NCI-H146 treated with DMSO at 0.1 percent for 48 hours (cell line): ENCODE results near the gene SDSL.

ENCODE experiments used
- DNase-seq: peaks from one replicate; lab custom pipeline; 2025; ENCODE audit not compliant: unreplicated experiment; lab: John Stamatoyannopoulos, UW

SDSL gene

GRCh38 chr12:113422030-113422885, at the start of gene SDSL:
SDSL (plus strand) TSS chr12:113422380; CDS start chr12:113427983, 5,603 bp downstream.
- peak; percentile 42 for DNase-seq

- DNase-seq = no peak
These were observed 48.7 kb upstream of the SDSL start for GRCh38 chr12:113373440-113373839.

GRCh38 chr12:113373969-113374368, 48.2 kb upstream of the SDSL start:
- no peak for DNase-seq

GRCh38 chr12:113374823-113375428, 47.3 kb upstream of the SDSL start:
- DNase-seq = no peak

GRCh38 chr12:113378291-113378690, 43.9 kb upstream of the SDSL start:
- no peak for DNase-seq

GRCh38 chr12:113381220-113381619, 41.0 kb upstream of the SDSL start:
- no peak for DNase-seq

GRCh38 chr12:113382206-113382605, 40.0 kb upstream of the SDSL start:
- no peak for DNase-seq

GRCh38 chr12:113384778-113385177, 37.4 kb upstream of the SDSL start:
- no peak for DNase-seq

GRCh38 chr12:113385282-113385882, 36.8 kb upstream of the SDSL start:
- no peak for DNase-seq

- no peak for DNase-seq
These were observed 35.2 kb upstream of the SDSL start for GRCh38 chr12:113386866-113387566.

GRCh38 chr12:113387631-113388030, 34.5 kb upstream of the SDSL start:
- no peak for DNase-seq

- DNase-seq = no peak
These were observed 33.8 kb upstream of the SDSL start for GRCh38 chr12:113388351-113388750.

- no peak for DNase-seq
These were observed 31.8 kb upstream of the SDSL start for GRCh38 chr12:113390064-113391043.

GRCh38 chr12:113391145-113391544, 31.0 kb upstream of the SDSL start:
- no peak for DNase-seq

GRCh38 chr12:113391650-113392337, 30.4 kb upstream of the SDSL start:
- DNase-seq = no peak

- DNase-seq = no peak
These were observed 29.7 kb upstream of the SDSL start for GRCh38 chr12:113392520-113392919.

GRCh38 chr12:113392988-113393579, 29.1 kb upstream of the SDSL start:
- no peak for DNase-seq

GRCh38 chr12:113393749-113394148, 28.4 kb upstream of the SDSL start:
- no peak for DNase-seq

GRCh38 chr12:113395119-113395518, 27.1 kb upstream of the SDSL start:
- DNase-seq = no peak
